GM23338 (cell line): ENCODE measurements around the gene ZNF236. TPM values are rescaled to one million over a fixed set of nuclear protein-coding genes. Genes with fewer than 3 reads are reported as not detected.

Source experiments
- ATAC-seq: fragments of 200-7000 bp; cut with Tn5 transposase; 3 replicates; pipeline ENCODE4 v1.9.1; 2020
- DNase-seq: peaks from one replicate; pipeline ENCODE4 v3.0.0-alpha.2; 2015; ENCODE audit warnings: low spot score
- H2AFZ ChIP-seq: fragments of 200-600 bp; sonication (generic); 2 replicates; pipeline ENCODE4 v1.8.0; 2016; ENCODE audit warnings: antibody characterized with exemption, mild to moderate bottlenecking, moderate library complexity
- H3F3A ChIP-seq: fragments of 200-600 bp; sonication (generic); replicated peaks from 2 replicates; pipeline ENCODE4 v1.8.0; 2017; ENCODE audit warnings: antibody characterized with exemption, mixed run types, low read depth
- H3K27ac ChIP-seq: fragments of 200-600 bp; sonication (generic); 2 replicates; pipeline ENCODE4 v1.6.1; 2016; ENCODE audit warnings: low read depth
- H3K27me3 ChIP-seq: fragments of 200-600 bp; sonication (generic); 2 replicates; pipeline ENCODE4 v1.8.0; 2016; ENCODE audit warnings: mild to moderate bottlenecking, mixed run types, moderate library complexity; ENCODE audit not compliant: insufficient read depth
- H3K36me3 ChIP-seq: fragments of 200-600 bp; sonication (generic); 2 replicates; pipeline ENCODE4 v1.8.0; 2016; ENCODE audit warnings: mild to moderate bottlenecking; ENCODE audit not compliant: insufficient read depth
- H3K4me1 ChIP-seq: fragments of 200-600 bp; sonication (generic); 2 replicates; pipeline ENCODE4 v1.8.0; 2016; ENCODE audit warnings: mild to moderate bottlenecking, moderate library complexity; ENCODE audit not compliant: insufficient read depth
- H3K4me2 ChIP-seq: fragments of 200-600 bp; sonication (generic); 2 replicates; pipeline ENCODE4 v1.7.1; 2017; ENCODE audit warnings: mixed run types
- H3K4me3 ChIP-seq: fragments of 200-600 bp; sonication (generic); 2 replicates; pipeline ENCODE4 v1.6.1; 2016; ENCODE audit warnings: mixed run types
- H3K79me2 ChIP-seq: fragments of 200-600 bp; sonication (generic); replicated peaks from 2 replicates; pipeline ENCODE4 v1.8.0; 2017; ENCODE audit warnings: mild to moderate bottlenecking; ENCODE audit not compliant: insufficient read depth
- H3K9me2 ChIP-seq: fragments of 200-600 bp; sonication (generic); 2 replicates; pipeline ENCODE4 v1.8.0; 2017; ENCODE audit not compliant: insufficient read depth
- H4K20me1 ChIP-seq: fragments of 200-600 bp; sonication (generic); replicated peaks from 2 replicates; pipeline ENCODE4 v1.8.0; 2017; ENCODE audit warnings: mild to moderate bottlenecking; ENCODE audit not compliant: insufficient read depth
- H3K27ac Mint-ChIP-seq: 2 replicates; pipeline ENCODE4 v1.8.0; 2020; ENCODE audit warnings: inconsistent platforms, mild to moderate bottlenecking, moderate library complexity, mixed read lengths
- H3K27me3 Mint-ChIP-seq: 3 replicates; pipeline ENCODE4 v1.8.0; 2022; ENCODE audit warnings: low read depth, mild to moderate bottlenecking, moderate library complexity, mixed read lengths, inconsistent platforms; ENCODE audit not compliant: insufficient read depth, poor library complexity
- H3K36me3 Mint-ChIP-seq: 3 replicates; pipeline ENCODE4 v1.8.0; 2021; ENCODE audit warnings: low read depth, mild to moderate bottlenecking, inconsistent platforms, moderate library complexity, mixed read lengths
- H3K4me1 Mint-ChIP-seq: 3 replicates; pipeline ENCODE4 v1.8.0; 2020; ENCODE audit warnings: mild to moderate bottlenecking, inconsistent platforms, mixed read lengths
- H3K4me3 Mint-ChIP-seq: 3 replicates; pipeline ENCODE4 v1.8.0; 2021; ENCODE audit warnings: moderate library complexity, mild to moderate bottlenecking, inconsistent platforms, mixed read lengths
- H3K9me3 Mint-ChIP-seq: 3 replicates; pipeline ENCODE4 v1.8.0; 2020; ENCODE audit warnings: moderate library complexity, mild to moderate bottlenecking, inconsistent platforms, mixed read lengths
- CREB1 ChIP-seq: fragments of 250-450 bp; sonication (Bioruptor Pico); IDR thresholded peaks from 2 replicates; pipeline ENCODE4 v1.5.0; 2020; ENCODE audit warnings: low read depth, mild to moderate bottlenecking, moderate library complexity
- CTCF ChIP-seq, 2 experiments: fragments of 200-600 bp in 1 of 2; sonication (generic) in 1 of 2; conservative IDR thresholded peaks; 2 replicates each; pipeline versions ENCODE4 v1.5.1 to v1.6.1; 2016 to 2017; ENCODE audit warnings: antibody characterized with exemption in 2 of 2, low read depth in 2 of 2, mild to moderate bottlenecking in 2 of 2, moderate library complexity in 1 of 2
- EZH2 ChIP-seq: fragments of 200-600 bp; sonication (generic); IDR thresholded peaks from one replicate; pipeline ENCODE4 v1.8.0; 2017; ENCODE audit warnings: antibody characterized with exemption, mild to moderate bottlenecking, low read depth; ENCODE audit not compliant: unreplicated experiment
- EZH2phosphoT487 ChIP-seq: fragments of 200-600 bp; sonication (generic); IDR thresholded peaks from one replicate; pipeline ENCODE4 v1.8.1; 2018; ENCODE audit warnings: antibody characterized with exemption; ENCODE audit not compliant: unreplicated experiment
- JUNB ChIP-seq: IDR thresholded peaks from one replicate; pipeline ENCODE4 v1.6.1; 2016; ENCODE audit warnings: antibody characterized with exemption; ENCODE audit not compliant: unreplicated experiment
- NANOG ChIP-seq: IDR thresholded peaks from 2 replicates; pipeline ENCODE4 v1.6.1; 2016; ENCODE audit warnings: antibody characterized with exemption, borderline replicate concordance
- POLR2AphosphoS5 ChIP-seq: IDR thresholded peaks from 2 replicates; pipeline ENCODE4 v1.6.1; 2016; ENCODE audit warnings: antibody characterized with exemption, low read depth
- REST ChIP-seq: IDR thresholded peaks from one replicate; pipeline ENCODE4 v1.6.1; 2018; ENCODE audit warnings: antibody characterized with exemption; ENCODE audit not compliant: unreplicated experiment
- STAT1 ChIP-seq: IDR thresholded peaks from one replicate; pipeline ENCODE4 v1.6.1; 2016; ENCODE audit warnings: antibody characterized with exemption; ENCODE audit not compliant: unreplicated experiment
- ZNF114 ChIP-seq: fragments of 250-450 bp; sonication (Bioruptor Pico); IDR thresholded peaks from 2 replicates; pipeline ENCODE4 v1.5.0; 2020; ENCODE audit warnings: mild to moderate bottlenecking, moderate library complexity
- polyA plus RNA-seq: library from polyadenylated mRNA; unstranded; fragments of >200 nt; fragmentation: Nextera tagmentation; extraction: Ambion mirVana; gene quantifications from 2 replicates; pipeline ENCODE4 v1.2.1, GENCODE V29; 2016
- total RNA-seq: library from RNA; depleted of rRNA; stranded (reverse); fragments of >200 nt; shearing (Covaris generic); gene quantifications from 2 replicates; pipeline ENCODE4 v1.2.3, GENCODE V29; 2014
- TF ChIP-seq, protein P1 (sequence below): IDR thresholded peaks from 2 replicates; pipeline ENCODE4 v1.6.1; 2016; ENCODE audit warnings: antibody characterized with exemption

ZNF236 gene
- total and polyA plus RNA-seq, 2 experiments from 2014 or later: 8.9 to 16.3 TPM

- no peaks in the 10 kb centered on the region for H3K9me3 Mint-ChIP-seq
- ATAC-seq (no peak), DNase-seq (no peak)
- Histone ChIP-seq H3K27ac (no peak overlapping the region), H2AFZ (no peak overlapping the region), H3K27me3 (no peaks in the 10 kb centered on the region), H3K79me2 (peaks cover 5% of the 10 kb centered on the region; the same call in 1 of the 2 replicates), H3K4me2 (no peak overlapping the region), H3F3A (no peaks in the 10 kb centered on the region), H3K36me3 (no peaks in the 10 kb centered on the region), H3K4me1 (peaks cover 33% of the 10 kb centered on the region), H4K20me1 (no peaks in the 10 kb centered on the region), H3K4me3 (no peak overlapping the region), H3K9me2 (no peaks in the 10 kb centered on the region; the same call in 1 of the 2 replicates)
- H3K27me3 Mint-ChIP-seq: peaks cover 9% of the 10 kb centered on the region
- TF ChIP-seq, protein P1, sequence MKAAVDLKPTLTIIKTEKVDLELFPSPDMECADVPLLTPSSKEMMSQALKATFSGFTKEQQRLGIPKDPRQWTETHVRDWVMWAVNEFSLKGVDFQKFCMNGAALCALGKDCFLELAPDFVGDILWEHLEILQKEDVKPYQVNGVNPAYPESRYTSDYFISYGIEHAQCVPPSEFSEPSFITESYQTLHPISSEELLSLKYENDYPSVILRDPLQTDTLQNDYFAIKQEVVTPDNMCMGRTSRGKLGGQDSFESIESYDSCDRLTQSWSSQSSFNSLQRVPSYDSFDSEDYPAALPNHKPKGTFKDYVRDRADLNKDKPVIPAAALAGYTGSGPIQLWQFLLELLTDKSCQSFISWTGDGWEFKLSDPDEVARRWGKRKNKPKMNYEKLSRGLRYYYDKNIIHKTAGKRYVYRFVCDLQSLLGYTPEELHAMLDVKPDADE: no peak
- TF ChIP-seq REST (no peak), EZH2phosphoT487 (no peak), NANOG (no peak), EZH2 (no peak), STAT1 (no peak), CREB1 (CRISPR knock-in tag) (no peak), JUNB (no peak), ZNF114 (CRISPR knock-in tag) (no peak)
- peaks cover 31% of the 10 kb centered on the region for H3K4me1 Mint-ChIP-seq
- peaks cover 4% of the 10 kb centered on the region; the same call in 1 of the 3 replicates for H3K36me3 Mint-ChIP-seq
- H3K27ac Mint-ChIP-seq: no peak overlapping the region
- H3K4me3 Mint-ChIP-seq: no peak overlapping the region
Measured at GRCh38 chr18:76970770-76971559, 148.6 kb downstream of the ZNF236 start.

- Histone ChIP-seq H3K27me3 (no peaks in the 10 kb centered on the region), H3K9me2 (no peaks in the 10 kb centered on the region), H3K79me2 (no peaks in the 10 kb centered on the region), H3K36me3 (no peaks in the 10 kb centered on the region), H2AFZ (no peak overlapping the region), H3K4me3 (no peak overlapping the region), H3K4me2 (no peak overlapping the region), H3F3A (no peaks in the 10 kb centered on the region), H3K27ac (no peak overlapping the region), H3K4me1 (peaks cover 31% of the 10 kb centered on the region), H4K20me1 (no peaks in the 10 kb centered on the region)
- Mint-ChIP-seq H3K36me3 (peaks cover 4% of the 10 kb centered on the region; the same call in 1 of the 3 replicates), H3K27me3 (peaks cover 9% of the 10 kb centered on the region), H3K4me3 (no peak overlapping the region), H3K4me1 (peaks cover 31% of the 10 kb centered on the region), H3K27ac (no peak overlapping the region), H3K9me3 (no peaks in the 10 kb centered on the region)
- ATAC-seq (no peak), DNase-seq (no peak)
- TF ChIP-seq CTCF (conservative IDR thresholded peaks at IDR 0.05; ENCODE audit: low read depth in 2 of 2): no peak
- TF ChIP-seq NANOG: no peak
- TF ChIP-seq EZH2phosphoT487: no peak
- TF ChIP-seq ZNF114 (CRISPR knock-in tag): no peak
- no peak for TF ChIP-seq JUNB
- TF ChIP-seq POLR2AphosphoS5: no peak
- TF ChIP-seq STAT1: no peak
Measured at GRCh38 chr18:76972241-76972640, 149.9 kb downstream of the ZNF236 start.
